ENCODE results near the gene HADHA. TPM values are rescaled to one million over a fixed set of nuclear protein-coding genes. Genes with fewer than 3 reads are reported as not detected.

The HADHA gene
- total RNA-seq, 1 donor from 2014 or later: 134 TPM

DNA sequence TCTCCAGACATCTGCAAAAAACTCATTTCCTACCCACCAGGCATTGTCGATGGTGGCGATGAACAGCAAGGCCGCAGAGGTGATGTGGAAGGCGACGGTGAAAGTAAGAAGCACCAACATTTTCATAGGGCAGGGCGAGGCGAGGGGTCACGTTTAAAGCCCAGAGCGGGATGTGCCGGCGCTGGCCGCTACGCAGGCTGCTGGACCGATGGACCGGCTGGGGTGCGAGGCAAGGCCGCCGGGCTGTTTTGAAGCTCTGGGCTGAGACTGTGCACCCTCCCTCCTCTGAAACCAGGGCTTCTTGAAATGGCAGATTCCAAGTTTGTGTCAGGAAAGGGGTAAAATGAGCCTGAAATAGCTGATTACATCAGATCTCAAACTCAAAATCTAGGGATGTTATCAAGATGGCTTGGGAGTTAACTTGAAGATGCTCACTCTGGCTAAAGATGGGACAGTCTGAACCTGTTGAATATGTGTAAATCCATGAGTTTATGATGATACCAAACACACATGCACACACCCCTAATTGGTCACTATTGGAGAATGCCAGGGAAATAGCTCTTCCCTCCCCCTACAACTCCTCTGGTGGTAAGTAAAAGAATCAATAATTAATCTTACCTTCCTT is 103.2 kb downstream of the HADHA start:
- no peak for DNase-seq (ENCODE audit: low spot score)

Other genes with a start within 250 kb of the HADHA start
- gene RAB10, start 210.5 kb downstream of the HADHA start, total RNA-seq: 173 TPM
- gene GAREM2, start 71.5 kb downstream of the HADHA start, total RNA-seq: 4.9 TPM
- gene HADHB, start 307 bp upstream of the HADHA start, total RNA-seq: 135 TPM
- gene SELENOI, start 101.5 kb upstream of the HADHA start, total RNA-seq: 30.9 TPM
- 0.35 TPM for gene ADGRF3, start 102.2 kb upstream of the HADHA start, total RNA-seq
- 0.40 TPM for gene DRC1, start 157.3 kb upstream of the HADHA start, total RNA-seq
- 0.09 TPM for gene OTOF, start 233.5 kb upstream of the HADHA start, total RNA-seq